Osteoblast (primary cell): Measurements from ENCODE around the gene ZNF568. TPM values are rescaled to one million over a fixed set of nuclear protein-coding genes. Genes with fewer than 3 reads are reported as not detected.
A peak's percentile ranks its signal among the peaks of the same experiment; 100 is the strongest.

Experiments
- DNase-seq: peaks from one replicate; pipeline ENCODE4 v3.0.0; 2011; ENCODE audit warnings: low spot score, mixed read lengths; ENCODE audit not compliant: insufficient read length; ENCODE audit errors: missing footprints
- H2AFZ ChIP-seq: 2 replicates; pipeline ENCODE4 v1.6.0; 2011; ENCODE audit warnings: mild to moderate bottlenecking, low read length
- H3K27ac ChIP-seq: 2 replicates; pipeline ENCODE4 v1.5.1; 2011; ENCODE audit warnings: mild to moderate bottlenecking, low read depth, low read length, moderate library complexity
- H3K27me3 ChIP-seq: 2 replicates; pipeline ENCODE4 v1.6.0; 2012; ENCODE audit warnings: mild to moderate bottlenecking, control low read depth, inconsistent platforms, low read length, moderate library complexity; ENCODE audit not compliant: insufficient read depth
- H3K36me3 ChIP-seq: 2 replicates; pipeline ENCODE4 v1.5.1; 2011; ENCODE audit warnings: mild to moderate bottlenecking, low read length, control low read depth, moderate library complexity; ENCODE audit not compliant: insufficient read depth
- H3K4me1 ChIP-seq: 2 replicates; pipeline ENCODE4 v1.5.1; 2011; ENCODE audit warnings: mild to moderate bottlenecking, low read length, control low read depth, moderate library complexity; ENCODE audit not compliant: insufficient read depth
- H3K4me2 ChIP-seq: 2 replicates; pipeline ENCODE4 v1.6.0; 2011; ENCODE audit warnings: mild to moderate bottlenecking, low read length; ENCODE audit not compliant: insufficient read depth
- H3K4me3 ChIP-seq: fragments of 200-600 bp; sonication (generic); 3 replicates; pipeline ENCODE4 v1.5.1; 2012; ENCODE audit warnings: mild to moderate bottlenecking, low read length, inconsistent platforms; ENCODE audit not compliant: insufficient read depth
- H3K79me2 ChIP-seq: 2 replicates; pipeline ENCODE4 v1.6.0; 2012; ENCODE audit warnings: mild to moderate bottlenecking, low read length, control low read depth, inconsistent platforms; ENCODE audit not compliant: insufficient read depth
- H3K9me3 ChIP-seq: 2 replicates; pipeline ENCODE4 v1.5.1; 2011; ENCODE audit warnings: low read depth, low read length, control low read depth
- H4K20me1 ChIP-seq: 2 replicates; pipeline ENCODE4 v1.6.0; 2012; ENCODE audit warnings: mild to moderate bottlenecking, low read length, control low read depth; ENCODE audit not compliant: insufficient read depth
- CTCF ChIP-seq: IDR thresholded peaks from 2 replicates; pipeline ENCODE4 v1.5.1; 2011; ENCODE audit warnings: mild to moderate bottlenecking, low read depth, low read length, moderate library complexity; ENCODE audit errors: extremely low read depth
- total RNA-seq: library from RNA; depleted of rRNA; stranded (reverse); fragments of >200 nt; gene quantifications from 2 replicates; pipeline ENCODE4 v1.2.3, GENCODE V29; 2012

ZNF568 gene
- total RNA-seq, 1 donor: 14.8 TPM

GRCh38 chr19:36894849-36895383 is 21.2 kb upstream of the ZNF568 start:
- Histone ChIP-seq H3K27me3 (no peaks in the 10 kb centered on the region), H3K36me3 (peaks cover 36% of the 10 kb centered on the region), H3K4me2 (no peak overlapping the region), H3K9me3 (peaks cover 43% of the 10 kb centered on the region), H3K27ac (no peak overlapping the region), H2AFZ (no peak overlapping the region), H3K79me2 (no peaks in the 10 kb centered on the region), H4K20me1 (no peaks in the 10 kb centered on the region), H3K4me1 (no peaks in the 10 kb centered on the region), H3K4me3 (no peak overlapping the region)
- TF ChIP-seq CTCF: no peak
- DNase-seq: no peak

- no peak overlapping the region for H3K4me3 ChIP-seq
- no peak for DNase-seq
- peaks cover 35% of the 10 kb centered on the region for H3K36me3 ChIP-seq
- no peak overlapping the region for H3K27ac ChIP-seq
- peaks cover 23% of the 10 kb centered on the region for H3K9me3 ChIP-seq
- no peak overlapping the region for H3K4me2 ChIP-seq
- no peak overlapping the region for H2AFZ ChIP-seq
- H4K20me1 ChIP-seq: no peaks in the 10 kb centered on the region
- no peaks in the 10 kb centered on the region for H3K4me1 ChIP-seq
- no peaks in the 10 kb centered on the region for H3K79me2 ChIP-seq
- no peak for TF ChIP-seq CTCF
- H3K27me3 ChIP-seq: no peaks in the 10 kb centered on the region
These were observed 17.7 kb upstream of the ZNF568 start for GRCh38 chr19:36898422-36898821.

GRCh38 chr19:36916991-36917390 is 859 bp downstream of the ZNF568 start:
- Histone ChIP-seq H3K27ac (peak overlapping the region; percentile 84), H3K27me3 (no peaks in the 10 kb centered on the region), H3K4me3 (peak overlapping the region; percentile 81), H2AFZ (peak overlapping the region; percentile 99), H3K4me2 (peak overlapping the region; percentile 78), H3K9me3 (no peaks in the 10 kb centered on the region), H3K4me1 (peaks cover 7% of the 10 kb centered on the region), H3K79me2 (peaks cover 17% of the 10 kb centered on the region), H3K36me3 (peaks cover 14% of the 10 kb centered on the region), H4K20me1 (no peaks in the 10 kb centered on the region)
- TF ChIP-seq CTCF: no peak
- peak; percentile 49 for DNase-seq

GRCh38 chr19:36918090-36918489 is 2.0 kb downstream of the ZNF568 start:
- Histone ChIP-seq H3K4me2 (no peak overlapping the region), H3K4me1 (peaks cover 7% of the 10 kb centered on the region), H3K79me2 (peaks cover 17% of the 10 kb centered on the region), H3K27me3 (no peaks in the 10 kb centered on the region), H3K36me3 (peaks cover 20% of the 10 kb centered on the region), H3K9me3 (peaks cover 3% of the 10 kb centered on the region), H3K4me3 (no peak overlapping the region), H3K27ac (no peak overlapping the region), H2AFZ (no peak overlapping the region), H4K20me1 (no peaks in the 10 kb centered on the region)
- no peak for TF ChIP-seq CTCF
- DNase-seq: no peak
